GM19025 (cell line): ENCODE results near the gene PCOLCE2.

Experiments used
- ATAC-seq: cut with Tn5 transposase; IDR thresholded peaks from one replicate; pipeline ENCODE4 v1.9.1; 2021; ENCODE audit warnings: mild to moderate bottlenecking, low read depth, moderate library complexity; ENCODE audit not compliant: unreplicated experiment

The PCOLCE2 gene

DNA sequence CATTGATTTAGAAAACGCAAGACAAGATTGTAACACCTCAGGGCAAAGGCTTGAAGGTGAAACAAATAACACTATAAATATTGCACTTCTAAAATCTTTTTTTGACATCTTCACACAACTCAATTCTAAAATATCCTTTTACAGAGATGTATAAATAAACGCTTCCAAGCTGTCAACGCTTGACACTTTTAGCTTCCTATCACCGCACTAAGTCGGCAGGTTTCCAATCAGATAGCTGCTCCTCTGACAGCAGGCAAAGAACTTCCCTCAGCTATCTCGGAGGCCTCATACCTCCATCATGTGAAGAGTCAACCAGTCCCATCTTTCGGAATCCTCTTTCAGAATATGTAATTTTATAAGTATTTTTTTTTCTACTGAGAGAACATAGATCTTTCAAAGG, 71.0 kb downstream of the PCOLCE2 start:
- no peak for ATAC-seq

DNA sequence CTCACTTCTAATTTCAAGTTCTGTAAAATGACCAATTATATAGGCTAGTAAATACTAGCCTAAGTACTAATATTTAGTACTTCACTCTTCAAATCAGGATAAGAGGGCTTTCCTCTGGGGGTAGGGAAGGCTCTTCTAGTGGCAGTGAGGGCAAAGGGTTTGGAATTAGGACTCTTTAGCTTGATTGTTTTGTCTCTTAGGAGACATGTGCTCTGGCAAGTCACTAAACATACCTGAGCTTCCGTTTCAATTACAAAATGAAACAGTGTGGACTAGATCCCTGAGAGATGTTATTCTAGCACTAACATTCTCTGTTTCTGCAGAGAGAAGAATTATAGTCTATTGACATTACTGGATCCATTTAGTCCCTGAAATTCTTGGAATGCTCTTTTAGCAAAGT, 71.5 kb downstream of the PCOLCE2 start:
- no peak for ATAC-seq

DNA sequence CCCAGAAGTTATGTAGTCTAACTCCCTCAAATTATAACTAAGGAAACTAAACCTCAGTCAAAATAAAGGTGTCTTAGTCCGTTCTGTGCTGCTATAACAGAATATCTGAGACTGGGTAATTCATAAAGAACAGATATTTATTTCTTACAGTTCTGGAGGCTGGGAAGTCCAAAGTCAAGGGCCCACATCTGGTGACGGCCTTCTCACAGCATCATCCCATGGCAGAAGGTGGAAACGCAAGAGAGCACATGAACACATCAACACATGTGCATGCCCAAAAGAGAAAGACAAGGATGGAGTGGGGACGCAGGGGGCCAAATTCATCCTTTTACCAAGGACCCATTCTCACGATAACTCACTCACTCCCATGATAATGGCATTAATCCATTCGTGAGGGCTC, 73.1 kb downstream of the PCOLCE2 start:
- ATAC-seq = no peak

DNA sequence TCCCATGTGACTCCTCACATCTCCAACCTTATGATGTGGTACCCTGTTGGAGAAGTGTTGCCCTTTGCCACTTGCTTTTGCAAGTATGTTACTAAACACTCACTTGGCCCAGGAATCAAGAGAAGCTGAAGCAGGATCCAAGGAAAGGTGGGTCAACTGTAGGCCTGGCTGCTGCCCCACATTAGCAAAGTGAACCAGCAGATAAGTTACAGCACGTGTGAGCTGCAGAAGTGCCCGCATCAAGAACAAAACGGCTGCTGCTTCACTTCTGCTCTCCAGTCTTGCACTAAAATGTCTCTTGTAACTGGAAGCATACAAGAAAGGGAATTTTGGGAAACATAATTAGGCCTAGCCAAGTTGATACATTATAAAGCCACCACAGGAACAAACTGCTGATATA, 79.6 kb downstream of the PCOLCE2 start:
- no peak for ATAC-seq

DNA sequence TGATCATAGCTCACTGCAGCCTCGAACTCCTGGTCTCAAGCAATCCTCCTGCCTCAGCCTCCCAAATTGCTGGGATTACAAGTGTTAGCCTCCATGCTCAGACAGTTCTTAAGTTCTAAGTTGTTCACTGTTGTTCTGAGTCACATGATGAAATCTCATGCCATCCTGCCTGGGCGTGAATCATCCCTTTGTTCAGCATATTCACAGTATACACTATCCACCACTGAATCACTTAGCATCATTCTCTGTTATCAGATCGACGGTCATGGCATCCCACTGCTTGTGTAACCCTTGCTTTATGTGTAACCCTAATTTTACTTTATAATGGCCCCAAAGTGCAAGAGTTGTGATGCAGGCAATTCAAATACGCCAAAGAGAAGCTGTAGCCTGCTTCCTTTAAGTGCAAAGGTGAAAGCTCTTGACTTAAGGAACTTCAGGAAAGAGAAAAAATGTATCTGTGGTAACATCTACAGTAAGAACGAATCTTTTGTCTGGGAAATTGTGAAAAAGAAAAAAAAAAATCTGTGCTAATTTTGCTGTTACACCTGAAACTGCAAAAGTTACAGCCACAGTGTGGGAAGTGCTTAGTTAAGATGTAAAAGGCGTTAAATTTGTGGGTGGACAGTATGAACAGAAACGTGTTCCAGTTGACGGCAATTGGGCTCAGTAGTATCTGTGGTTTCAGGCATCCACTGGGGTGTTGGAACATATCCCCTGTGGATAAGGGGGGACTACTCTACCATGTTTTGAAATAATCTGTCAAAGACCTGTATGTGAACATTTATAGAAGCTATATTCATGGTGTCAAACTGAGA, 80.6 kb downstream of the PCOLCE2 start:
- no peak for ATAC-seq

DNA sequence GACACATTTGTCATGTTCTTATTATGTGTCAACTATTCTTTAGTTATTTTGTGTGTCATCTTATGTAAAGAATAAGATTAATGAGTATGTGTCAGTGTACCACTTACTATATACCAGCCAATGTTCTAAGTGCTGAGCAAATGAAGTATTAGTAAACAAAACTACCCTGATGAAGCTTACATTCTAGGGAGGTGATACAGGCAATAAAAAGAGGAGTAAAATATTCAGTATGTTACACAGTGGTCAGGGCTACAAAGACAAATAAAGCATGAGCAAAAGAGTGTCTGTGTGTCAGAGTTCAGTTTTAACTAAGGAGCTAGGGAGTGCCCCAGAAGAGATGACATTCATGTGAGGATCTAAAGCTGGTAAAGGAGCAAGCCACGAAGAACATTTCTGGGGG, 86.0 kb downstream of the PCOLCE2 start:
- no peak for ATAC-seq

DNA sequence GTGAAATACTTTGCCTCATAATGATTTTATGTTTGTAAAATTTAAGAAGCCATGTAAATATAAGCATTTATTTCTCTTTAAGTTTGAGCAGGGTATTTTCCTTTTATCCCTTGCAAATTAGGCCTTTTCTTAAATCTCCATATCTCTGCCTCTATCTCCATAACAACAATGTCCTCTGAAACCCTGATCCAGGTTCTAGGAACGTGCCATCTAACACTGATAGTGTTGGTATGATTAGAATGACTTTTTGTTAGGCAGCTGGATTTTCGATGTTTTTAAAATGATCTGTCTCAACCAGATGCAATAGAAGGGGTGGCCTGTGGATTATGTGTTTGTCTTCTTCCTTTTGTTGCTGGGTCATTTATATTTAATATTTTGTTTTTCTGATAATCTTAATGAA, 87.1 kb downstream of the PCOLCE2 start:
- no peak for ATAC-seq

DNA sequence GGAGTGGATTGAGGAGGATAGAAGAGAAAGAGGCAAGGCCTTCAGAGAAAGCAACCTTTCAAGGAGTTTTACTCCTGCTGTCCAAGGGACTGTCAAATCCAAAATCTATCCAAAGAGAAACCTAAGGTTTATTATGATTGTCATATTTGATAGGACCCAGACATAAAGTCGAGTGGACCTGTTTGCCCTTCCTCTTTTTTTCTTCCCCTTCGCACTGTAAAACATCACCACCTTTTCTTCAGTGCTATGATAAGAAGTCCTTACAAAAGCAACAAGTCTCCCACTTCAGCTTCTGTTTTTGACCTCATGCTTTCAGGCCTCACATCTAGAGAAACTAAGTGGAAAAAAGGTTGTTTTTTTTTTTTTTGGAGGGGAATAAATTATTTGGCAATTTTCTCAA, 92.1 kb downstream of the PCOLCE2 start:
- ATAC-seq = no peak

DNA sequence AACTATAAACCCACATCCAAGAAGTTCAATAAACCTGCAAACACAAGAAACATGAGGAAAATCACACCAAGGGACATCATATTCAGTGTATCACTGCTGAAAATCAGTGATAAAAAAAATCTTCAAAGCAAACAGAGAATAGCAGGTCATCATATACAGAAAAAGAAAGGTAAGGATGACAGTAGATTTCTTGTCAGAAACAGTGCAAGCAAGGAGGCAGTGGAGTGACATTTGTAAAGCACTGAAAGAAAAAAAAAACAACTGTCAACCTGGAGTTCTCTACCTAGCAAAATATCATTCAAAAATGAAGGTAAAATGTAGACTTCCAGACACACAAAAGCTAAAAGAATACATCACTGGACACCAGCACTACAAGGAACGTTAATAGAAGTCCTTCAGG, 93.6 kb downstream of the PCOLCE2 start:
- ATAC-seq = no peak

DNA sequence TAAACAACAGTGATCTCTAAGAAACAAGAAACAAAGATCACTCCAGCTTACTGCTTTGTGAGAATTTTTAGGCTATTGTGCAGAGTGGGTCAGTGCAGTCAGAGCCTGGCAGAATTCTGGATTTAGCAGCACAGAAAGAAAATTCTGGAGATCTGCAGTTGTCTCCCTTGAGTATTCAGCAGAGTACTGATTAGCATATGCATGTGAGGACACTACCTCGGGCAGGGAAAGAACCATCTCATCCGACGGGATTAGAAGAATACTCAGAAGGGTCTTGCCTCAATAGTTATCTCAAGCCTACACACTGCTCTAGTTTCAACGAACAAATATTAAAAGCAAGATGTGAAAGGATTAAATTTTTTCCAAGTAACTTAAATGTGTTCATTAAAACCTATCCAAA, 94.4 kb downstream of the PCOLCE2 start:
- no peak for ATAC-seq

DNA sequence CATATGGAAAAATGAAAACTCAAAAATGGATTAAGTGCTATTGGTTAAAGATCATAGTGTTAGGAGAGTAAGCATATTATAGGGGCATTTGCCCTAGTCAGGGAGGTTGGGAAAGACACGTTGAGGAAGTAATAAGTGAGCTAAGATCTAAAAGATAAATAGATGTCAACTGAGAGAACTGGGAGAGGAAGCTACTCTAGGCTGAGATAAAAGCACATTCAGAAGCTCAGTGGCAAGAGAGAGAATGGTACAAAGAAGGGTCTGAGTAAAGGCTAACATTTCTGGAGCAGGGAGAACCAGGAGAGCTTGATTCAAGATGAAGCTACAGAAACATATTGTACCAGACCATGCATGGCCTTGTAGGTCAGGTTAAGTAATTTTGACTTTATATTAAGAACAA, 101.2 kb downstream of the PCOLCE2 start:
- ATAC-seq = no peak

DNA sequence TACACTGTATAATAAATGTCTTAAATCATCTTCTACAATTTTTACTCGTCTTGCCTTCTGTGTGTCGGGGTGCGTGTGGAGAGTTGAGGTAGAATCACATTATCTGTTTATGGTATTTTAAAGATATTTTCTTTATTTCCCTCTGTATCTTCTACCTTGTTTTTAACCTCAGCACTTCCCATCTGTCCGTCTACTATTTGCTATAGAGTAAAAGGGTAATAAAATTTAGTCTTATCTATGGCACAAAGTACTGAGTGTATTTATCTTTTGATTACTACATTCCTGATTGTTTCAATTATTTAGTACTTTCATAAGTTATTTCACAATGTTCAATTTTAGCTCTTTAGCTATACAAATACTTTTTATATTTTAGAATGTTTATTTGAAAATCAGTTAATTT, 102.9 kb downstream of the PCOLCE2 start:
- ATAC-seq = no peak

DNA sequence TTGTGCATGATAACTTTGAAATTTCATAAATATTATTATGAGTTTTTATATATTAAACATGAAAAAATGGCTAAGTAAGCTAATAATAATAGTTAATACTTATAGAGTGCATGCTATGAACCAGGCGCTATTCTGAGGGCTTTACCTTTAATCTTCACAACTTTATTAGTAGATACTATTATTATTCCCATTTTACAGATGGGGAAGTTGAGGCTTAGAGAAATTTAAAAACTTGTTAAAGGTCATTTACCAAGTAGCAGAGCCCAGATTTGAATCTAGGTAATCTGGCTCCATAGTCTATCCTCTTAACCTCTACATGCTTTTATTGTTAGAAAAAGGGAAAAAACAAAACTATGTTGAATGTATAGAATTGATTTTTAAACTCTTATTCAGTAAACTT, 104.7 kb downstream of the PCOLCE2 start:
- ATAC-seq = no peak

DNA sequence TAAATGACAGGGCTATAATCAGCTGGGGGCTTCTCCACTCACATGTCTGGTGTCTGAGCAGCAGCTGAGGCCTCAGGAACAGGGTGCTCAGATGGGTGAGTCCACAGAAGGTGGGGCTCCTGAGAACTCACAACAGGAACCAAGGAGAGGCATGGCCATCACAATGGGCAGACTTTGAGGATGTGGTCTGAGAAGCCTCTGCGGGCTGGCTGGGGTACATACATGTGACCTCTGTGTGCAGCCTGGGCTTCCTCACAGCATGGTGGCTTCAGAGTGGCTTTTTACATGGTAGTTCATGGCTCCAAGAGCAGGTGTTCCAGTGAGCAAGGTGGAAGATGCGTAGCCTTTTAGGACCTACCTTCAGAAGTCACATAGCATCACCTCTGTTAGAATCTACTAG, 106.3 kb downstream of the PCOLCE2 start:
- no peak for ATAC-seq

DNA sequence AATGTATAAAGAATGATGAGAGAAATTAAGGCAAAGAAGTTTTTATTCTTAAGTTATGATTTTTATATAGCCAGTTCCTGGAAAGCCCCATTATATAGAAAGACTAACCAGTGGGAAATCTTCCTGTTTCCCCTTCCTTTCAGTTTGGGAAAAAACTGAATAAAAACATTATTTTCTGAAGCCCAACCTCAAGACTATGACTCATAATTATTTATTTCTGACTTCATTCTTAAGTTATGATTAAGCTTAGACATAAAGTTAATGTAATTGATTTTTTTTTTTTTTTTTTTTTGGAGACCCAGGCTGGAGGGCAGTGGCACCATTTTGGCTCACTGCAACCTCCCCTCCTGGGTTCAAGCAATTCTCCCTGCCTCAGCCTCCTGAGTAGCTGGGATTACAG, 109.3 kb downstream of the PCOLCE2 start:
- no peak for ATAC-seq

DNA sequence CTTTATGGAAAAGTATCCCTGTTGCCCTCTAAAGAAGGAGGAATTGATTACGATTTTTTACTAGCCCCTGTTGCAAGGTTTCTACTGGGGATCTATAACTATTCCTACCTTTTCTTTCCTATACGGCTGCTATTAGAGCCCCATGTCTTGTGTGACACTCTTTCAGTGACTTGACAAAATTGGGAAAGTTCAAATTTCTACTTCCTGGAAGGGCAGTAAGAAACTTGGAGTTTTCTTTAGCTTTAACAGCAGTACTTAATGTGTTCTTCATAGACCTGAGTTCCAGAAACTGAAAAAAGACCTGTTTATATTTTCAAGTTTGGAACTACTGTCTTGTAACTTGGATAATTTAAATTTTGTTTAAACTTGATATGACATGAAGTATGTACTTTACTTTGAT, 110.3 kb downstream of the PCOLCE2 start:
- ATAC-seq = no peak

DNA sequence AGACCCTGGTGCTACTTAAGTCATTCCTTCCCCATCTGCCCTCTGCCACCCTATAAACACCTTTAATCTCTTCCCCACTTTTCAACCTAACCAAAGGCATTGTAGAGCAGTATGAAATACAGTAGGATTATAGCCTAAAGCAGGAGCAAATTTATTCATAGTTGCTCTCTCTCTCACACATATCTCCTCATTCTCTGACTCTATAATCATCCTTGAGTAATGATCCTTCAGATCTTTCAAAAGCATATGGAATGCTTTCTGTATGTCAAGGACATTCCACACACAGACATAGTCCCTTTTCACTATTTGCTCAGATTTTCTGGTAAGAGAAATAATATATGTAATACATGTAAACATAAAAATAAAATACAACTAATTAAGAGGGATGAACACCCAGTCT, 111.0 kb downstream of the PCOLCE2 start:
- ATAC-seq = no peak

DNA sequence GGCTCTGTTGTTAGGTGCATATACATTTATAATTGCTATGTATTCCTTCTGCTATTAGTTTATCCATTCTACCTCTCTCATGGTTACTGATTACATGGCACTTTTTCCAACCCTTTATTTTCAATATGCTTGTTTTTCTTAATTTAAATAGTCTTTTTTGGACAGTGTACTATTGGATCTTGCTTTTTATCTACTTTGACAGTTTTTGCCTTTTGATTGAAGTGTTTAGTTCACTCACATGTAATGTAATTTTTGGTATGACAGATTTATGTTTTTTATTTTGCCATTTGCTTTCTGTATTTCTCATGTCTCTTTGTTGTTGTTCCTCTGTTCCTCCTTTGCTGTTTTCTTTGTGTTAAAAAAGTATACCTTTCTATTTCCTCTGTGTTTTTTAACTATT, 120.5 kb downstream of the PCOLCE2 start:
- ATAC-seq = no peak
